Psoas muscle (tissue), 8 donors: ENCODE results near the gene TLR6. TPM values are rescaled to one million over a fixed set of nuclear protein-coding genes. Genes with fewer than 3 reads are reported as not detected.
A peak's percentile ranks its signal among the peaks of the same experiment; 100 is the strongest.

ENCODE experiments used
- ATAC-seq, 4 donors: fragments of 200-7000 bp; cut with Tn5 transposase; one replicate each; pipeline ENCODE4 v1.9.1; 2020; ENCODE audit warnings: moderate library complexity in 3 of 4, mild to moderate bottlenecking in 2 of 4
- DNase-seq, 2 donors: peaks; one replicate each; pipeline ENCODE4 v3.0.0-alpha.2; 2020
- H3K27ac ChIP-seq: fragments of 200-600 bp; one replicate; pipeline ENCODE4 v1.8.0; 2022
- H3K27me3 ChIP-seq, 3 donors: fragments of 200-600 bp in 1 of 3; one replicate each; pipeline versions ENCODE4 v1.6.1 to v1.8.0; 2013 to 2022; ENCODE audit warnings: low read length in 2 of 3, mild to moderate bottlenecking in 2 of 3, moderate library complexity in 1 of 3; ENCODE audit not compliant: insufficient read depth in 3 of 3
- H3K36me3 ChIP-seq, 2 donors: fragments of 200-600 bp in 1 of 2; one replicate each; pipeline versions ENCODE4 v1.6.1 to v1.8.0; 2013 to 2022; ENCODE audit warnings: low read depth in 1 of 2, mild to moderate bottlenecking in 1 of 2, moderate library complexity in 1 of 2; ENCODE audit not compliant: insufficient read depth in 1 of 2
- H3K4me1 ChIP-seq: fragments of 200-600 bp; one replicate; pipeline ENCODE4 v1.8.0; 2022
- H3K4me3 ChIP-seq: fragments of 200-600 bp; one replicate; pipeline ENCODE4 v1.8.0; 2022; ENCODE audit warnings: mild to moderate bottlenecking
- H3K9me3 ChIP-seq: fragments of 200-600 bp; one replicate; pipeline ENCODE4 v1.8.0; 2022
- CTCF ChIP-seq: fragments of 200-600 bp; IDR thresholded peaks from one replicate; pipeline ENCODE4 v1.8.0; 2022; ENCODE audit warnings: antibody characterized with exemption
- WGBS, 3 donors: extraction: QIAGEN DNeasy Blood & Tissue Kit; methylation state at CpG; one replicate each; pipeline versions ENCODE4 v1.1.6 to v1.1.7; 2013; 5-methylcytosine and 5-hydroxymethylcytosine counted together
- intact Hi-C, 2 donors: fragments of 100-400 bp; cut with DNase I; formaldehyde crosslinking; loops; one replicate each; pipeline versions ENCODE4 v1.11.0 to v1.14.2; 2022
- polyA plus RNA-seq, 3 donors: library from polyadenylated mRNA; stranded (reverse); fragments of 200-250 nt; gene quantifications; one replicate each; pipeline ENCODE4 v1.2.3, GENCODE V29; 2013
- total RNA-seq, 4 donors: library from RNA; stranded (reverse); fragmentation: NEBNext Ultra II Directional in 2 of 4; extraction: Animal tissue kit (Norgen Biotek cat#: 25700) in 2 of 4; gene quantifications; one replicate each; pipeline versions ENCODE4 v1.2.1 to v1.2.4, GENCODE V29; 2021 to 2023
- donor health status: healthy with polysubstance abuse.
- donor health status: DM: no; HTN: no; CAD: no; lungs with moderate emphysema.
- donor health status: Bipolar disorder and iron deficiency.
- donor health status: healthy.
- donor health status: DM: yes; HTN: yes; CAD: no.
- donor health status: DM: no; HTN: no; CAD: no.
- donor health status: DM: no; HTN: no; CAD: no.
- donor health status: DM: yes; HTN: yes; CAD: no.

Gene TLR6
- total and polyA plus RNA-seq, 7 donors: 0.12 to 1.3 (median 0.79) TPM

GRCh38 chr4:38904090-38904666 lies 47.6 kb upstream of the TLR6 start:
- no peaks in the 10 kb centered on the region for H3K4me1 ChIP-seq
- no peak overlapping the region for H3K27ac ChIP-seq
- 79 to 82% (median 81%) methylated on average over 10 of the region's 10 CpGs for WGBS, 3 donors
- H3K4me3 ChIP-seq: no peak overlapping the region
- H3K9me3 ChIP-seq: no peaks in the 10 kb centered on the region
- ATAC-seq: no peak
- no peaks in the 10 kb centered on the region for H3K27me3 ChIP-seq
- TF ChIP-seq CTCF: no peak
- peaks cover 17 to 53% of the 10 kb centered on the region in 2 donors for H3K36me3 ChIP-seq
- DNase-seq: no peak
- intact Hi-C loops: loop anchor here in 1 of 2 donors (5.0 kb wide), 1 partner anchor 233 kb away; no protein-coding TSS in a partner anchor

- no peaks in the 10 kb centered on the region for H3K4me1 ChIP-seq
- H3K27me3 ChIP-seq: no peaks in the 10 kb centered on the region
- H3K9me3 ChIP-seq: no peaks in the 10 kb centered on the region
- no peak overlapping the region for H3K27ac ChIP-seq
- ATAC-seq: peak in 3 of 4 donors; percentile 60 to 85 (median 69)
- intact Hi-C loops: loop anchor here (1.0 to 5.0 kb wide), 2 partner anchors 233 to 235 kb away; no protein-coding TSS in a partner anchor
- no peak overlapping the region for H3K4me3 ChIP-seq
- peak; percentile 50 for TF ChIP-seq CTCF
- peaks cover 17 to 40% of the 10 kb centered on the region in 2 donors for H3K36me3 ChIP-seq
- no peak for DNase-seq
These were observed 46.1 kb upstream of the TLR6 start for GRCh38 chr4:38902695-38903094.

GRCh38 chr4:38902221-38902620 lies 45.6 kb upstream of the TLR6 start:
- no peaks in the 10 kb centered on the region for H3K4me1 ChIP-seq
- ATAC-seq (no peak), DNase-seq (no peak)
- no peaks in the 10 kb centered on the region for H3K27me3 ChIP-seq
- intact Hi-C loops: loop anchor here (1.0 to 5.0 kb wide), 2 partner anchors 233 to 235 kb away; no protein-coding TSS in a partner anchor
- no peak overlapping the region for H3K4me3 ChIP-seq
- no peak for TF ChIP-seq CTCF
- WGBS, 3 donors: 90 to 96% (median 94%) methylated on average over 5 of the region's 5 CpGs
- H3K27ac ChIP-seq: no peak overlapping the region
- no peaks in the 10 kb centered on the region for H3K9me3 ChIP-seq
- peaks cover 16 to 35% of the 10 kb centered on the region in 2 donors for H3K36me3 ChIP-seq

- DNase-seq: no peak
- no peak overlapping the region for H3K4me3 ChIP-seq
- 93 to 97% (median 94%) methylated on average over 7 of the region's 7 CpGs for WGBS, 3 donors
- no peaks in the 10 kb centered on the region for H3K4me1 ChIP-seq
- H3K36me3 ChIP-seq: peaks cover 0 to 34% of the 10 kb centered on the region in 2 donors
- H3K27me3 ChIP-seq: no peaks in the 10 kb centered on the region
- H3K27ac ChIP-seq: no peak overlapping the region
- no peak for TF ChIP-seq CTCF
- ATAC-seq: no peak
- H3K9me3 ChIP-seq: no peaks in the 10 kb centered on the region
- intact Hi-C loops: no loop called here
These were observed 41.6 kb upstream of the TLR6 start for GRCh38 chr4:38898245-38898644.

- no peaks in the 10 kb centered on the region for H3K27me3 ChIP-seq
- H3K4me1 ChIP-seq: no peaks in the 10 kb centered on the region
- no peak overlapping the region for H3K27ac ChIP-seq
- H3K4me3 ChIP-seq: no peak overlapping the region
- H3K36me3 ChIP-seq: peaks cover 0 to 47% of the 10 kb centered on the region in 2 donors
- no peak for TF ChIP-seq CTCF
- 68 to 72% (median 69%) methylated on average over 1 of the region's 1 CpG for WGBS, 3 donors
- ATAC-seq (no peak), DNase-seq (no peak)
- no peaks in the 10 kb centered on the region for H3K9me3 ChIP-seq
- intact Hi-C loops: no loop called here
These were observed 40.3 kb upstream of the TLR6 start for GRCh38 chr4:38896940-38897339.
